NCI-H748 treated with DMSO at 0.1 percent for 48 hours (cell line): ENCODE results near the gene WDR18.

ENCODE experiments used
- DNase-seq: peaks from one replicate; lab custom pipeline; 2025; lab: John Stamatoyannopoulos, UW

WDR18 gene

GRCh38 chr19:1042689-1043511 is 58.8 kb downstream of the WDR18 start:
- no peak for DNase-seq
